Measurements from ENCODE around the gene MARCHF3.
"Not testable (repeated sequence)": the region's sequence is repeated elsewhere in the genome, so short reads cannot be mapped to it uniquely, and the experiment has no call there.

Gene MARCHF3

GRCh38 chr5:126947146-126948010, 83.0 kb downstream of the MARCHF3 start:
- no peak for DNase-seq

GRCh38 chr5:126942908-126943307, 87.5 kb downstream of the MARCHF3 start:
- DNase-seq = not testable (repeated sequence)

- no peak for DNase-seq
Measured at GRCh38 chr5:126941403-126941802, 89.0 kb downstream of the MARCHF3 start.

- DNase-seq = no peak
Measured at GRCh38 chr5:126939887-126940286, 90.5 kb downstream of the MARCHF3 start.

- no peak for DNase-seq
Measured at GRCh38 chr5:126938466-126938865, 91.9 kb downstream of the MARCHF3 start.

- DNase-seq = no peak
Measured at GRCh38 chr5:126937771-126938170, 92.6 kb downstream of the MARCHF3 start.

- no peak for DNase-seq
Measured at GRCh38 chr5:126936775-126937418, 93.5 kb downstream of the MARCHF3 start.

- DNase-seq = no peak
Measured at GRCh38 chr5:126931963-126932660, 98.2 kb downstream of the MARCHF3 start.

GRCh38 chr5:126928041-126928440, 102.3 kb downstream of the MARCHF3 start:
- DNase-seq = no peak

- no peak for DNase-seq
Measured at GRCh38 chr5:126927429-126927828, 102.9 kb downstream of the MARCHF3 start.

- DNase-seq = no peak
Measured at GRCh38 chr5:126926187-126926586, 104.2 kb downstream of the MARCHF3 start.

GRCh38 chr5:126925482-126925881, 104.9 kb downstream of the MARCHF3 start:
- DNase-seq = no peak

GRCh38 chr5:126924331-126925033, 105.9 kb downstream of the MARCHF3 start:
- DNase-seq = no peak

GRCh38 chr5:126921241-126922091, 108.9 kb downstream of the MARCHF3 start:
- no peak for DNase-seq

GRCh38 chr5:126920291-126920690, 110.1 kb downstream of the MARCHF3 start:
- DNase-seq = no peak

GRCh38 chr5:126919566-126919965, 110.8 kb downstream of the MARCHF3 start:
- no peak for DNase-seq

GRCh38 chr5:126918615-126918957, 111.8 kb downstream of the MARCHF3 start:
- no peak for DNase-seq

- peak; percentile 8 for DNase-seq
Measured at GRCh38 chr5:126917918-126918614, 112.3 kb downstream of the MARCHF3 start.

- DNase-seq = no peak
Measured at GRCh38 chr5:126915496-126915895, 114.9 kb downstream of the MARCHF3 start.

GRCh38 chr5:126914801-126915436, 115.4 kb downstream of the MARCHF3 start:
- DNase-seq = no peak

GRCh38 chr5:126912616-126913200, 117.7 kb downstream of the MARCHF3 start:
- DNase-seq = no peak
